ENCODE data around the gene TAGLN3.

DNA sequence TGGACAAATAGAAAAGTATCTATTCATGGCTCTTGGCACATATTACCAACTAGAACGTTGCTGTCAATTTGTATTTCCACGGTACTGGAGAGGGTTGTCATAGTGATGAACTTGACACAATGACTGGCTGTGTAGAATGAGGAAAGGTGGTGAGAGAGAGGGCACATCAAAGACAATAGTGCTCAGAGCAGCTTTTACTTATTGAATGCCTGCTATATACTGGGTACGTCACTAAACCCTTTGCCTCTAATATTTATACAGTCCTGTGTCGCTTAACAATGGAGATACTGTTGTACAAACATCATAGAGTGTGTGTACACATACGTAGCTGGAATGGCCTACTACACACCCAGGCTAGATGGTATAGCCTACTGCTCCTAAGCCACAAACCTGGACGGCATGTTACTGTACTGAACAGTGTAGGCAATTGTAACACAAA is 44.1 kb downstream of the TAGLN3 start:
- TF ChIP-seq, protein P1, sequence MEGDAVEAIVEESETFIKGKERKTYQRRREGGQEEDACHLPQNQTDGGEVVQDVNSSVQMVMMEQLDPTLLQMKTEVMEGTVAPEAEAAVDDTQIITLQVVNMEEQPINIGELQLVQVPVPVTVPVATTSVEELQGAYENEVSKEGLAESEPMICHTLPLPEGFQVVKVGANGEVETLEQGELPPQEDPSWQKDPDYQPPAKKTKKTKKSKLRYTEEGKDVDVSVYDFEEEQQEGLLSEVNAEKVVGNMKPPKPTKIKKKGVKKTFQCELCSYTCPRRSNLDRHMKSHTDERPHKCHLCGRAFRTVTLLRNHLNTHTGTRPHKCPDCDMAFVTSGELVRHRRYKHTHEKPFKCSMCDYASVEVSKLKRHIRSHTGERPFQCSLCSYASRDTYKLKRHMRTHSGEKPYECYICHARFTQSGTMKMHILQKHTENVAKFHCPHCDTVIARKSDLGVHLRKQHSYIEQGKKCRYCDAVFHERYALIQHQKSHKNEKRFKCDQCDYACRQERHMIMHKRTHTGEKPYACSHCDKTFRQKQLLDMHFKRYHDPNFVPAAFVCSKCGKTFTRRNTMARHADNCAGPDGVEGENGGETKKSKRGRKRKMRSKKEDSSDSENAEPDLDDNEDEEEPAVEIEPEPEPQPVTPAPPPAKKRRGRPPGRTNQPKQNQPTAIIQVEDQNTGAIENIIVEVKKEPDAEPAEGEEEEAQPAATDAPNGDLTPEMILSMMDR (IDR thresholded peaks at IDR 0.05), result no peak
- TF ChIP-seq POLR2A (IDR thresholded peaks at IDR 0.05), result no peak
- TF ChIP-seq EP300 (IDR thresholded peaks at IDR 0.05), result no peak

All from ovary (tissue), 3 donors.